ENCODE results near the gene PRDM16.

- TF ChIP-seq CTCF (IDR thresholded peaks at IDR 0.05): no peak
- TF ChIP-seq POLR2A (IDR thresholded peaks at IDR 0.05): no peak
These were observed 98.3 kb downstream of the PRDM16 start for GRCh38 chr1:3167255-3167654.

Measured in uterus (tissue), 2 donors.